BE2C (cell line): ENCODE results near the gene BICDL2.

ENCODE experiments used
- DNase-seq: peaks from one replicate; pipeline ENCODE4 v3.0.0-alpha.2; 2020
- H3K27me3 ChIP-seq: fragments of 250-450 bp; sonication (Bioruptor Pico); 2 replicates; pipeline ENCODE4 v1.5.1; 2020; ENCODE audit warnings: mild to moderate bottlenecking
- H3K36me3 ChIP-seq: fragments of 250-450 bp; sonication (Bioruptor Pico); 2 replicates; pipeline ENCODE4 v1.5.1; 2020; ENCODE audit warnings: mild to moderate bottlenecking
- H3K4me1 ChIP-seq: fragments of 250-450 bp; sonication (Bioruptor Pico); 2 replicates; pipeline ENCODE4 v1.5.1; 2020
- H3K4me3 ChIP-seq: 2 replicates; pipeline ENCODE4 v1.5.1; 2011; ENCODE audit warnings: low read depth, low read length
- H3K9me3 ChIP-seq: fragments of 250-450 bp; sonication (Bioruptor Pico); 2 replicates; pipeline ENCODE4 v1.5.1; 2020
- TF ChIP-seq, protein P1 (sequence below): IDR thresholded peaks from 2 replicates; pipeline ENCODE4 v1.5.1; 2012; ENCODE audit warnings: mild to moderate bottlenecking, low read depth, low read length

BICDL2 gene

GRCh38 chr16:3065069-3065741 lies 28.5 kb upstream of the BICDL2 start, which contains the start of gene IL32:
IL32 (plus strand) TSS chr16:3065640; CDS start chr16:3065812, 172 bp downstream.
- H3K27me3 ChIP-seq: no peaks in the 10 kb centered on the region
- no peak for DNase-seq
- no peaks in the 10 kb centered on the region; the same call in 1 of the 2 replicates for H3K9me3 ChIP-seq

GRCh38 chr16:3063625-3064386 lies 27.1 kb upstream of the BICDL2 start:
- TF ChIP-seq, protein P1, sequence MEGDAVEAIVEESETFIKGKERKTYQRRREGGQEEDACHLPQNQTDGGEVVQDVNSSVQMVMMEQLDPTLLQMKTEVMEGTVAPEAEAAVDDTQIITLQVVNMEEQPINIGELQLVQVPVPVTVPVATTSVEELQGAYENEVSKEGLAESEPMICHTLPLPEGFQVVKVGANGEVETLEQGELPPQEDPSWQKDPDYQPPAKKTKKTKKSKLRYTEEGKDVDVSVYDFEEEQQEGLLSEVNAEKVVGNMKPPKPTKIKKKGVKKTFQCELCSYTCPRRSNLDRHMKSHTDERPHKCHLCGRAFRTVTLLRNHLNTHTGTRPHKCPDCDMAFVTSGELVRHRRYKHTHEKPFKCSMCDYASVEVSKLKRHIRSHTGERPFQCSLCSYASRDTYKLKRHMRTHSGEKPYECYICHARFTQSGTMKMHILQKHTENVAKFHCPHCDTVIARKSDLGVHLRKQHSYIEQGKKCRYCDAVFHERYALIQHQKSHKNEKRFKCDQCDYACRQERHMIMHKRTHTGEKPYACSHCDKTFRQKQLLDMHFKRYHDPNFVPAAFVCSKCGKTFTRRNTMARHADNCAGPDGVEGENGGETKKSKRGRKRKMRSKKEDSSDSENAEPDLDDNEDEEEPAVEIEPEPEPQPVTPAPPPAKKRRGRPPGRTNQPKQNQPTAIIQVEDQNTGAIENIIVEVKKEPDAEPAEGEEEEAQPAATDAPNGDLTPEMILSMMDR: no peak
- Histone ChIP-seq H3K4me1 (no peaks in the 10 kb centered on the region), H3K9me3 (no peaks in the 10 kb centered on the region; the same call in 1 of the 2 replicates), H3K4me3 (no peak overlapping the region), H3K36me3 (no peaks in the 10 kb centered on the region), H3K27me3 (no peaks in the 10 kb centered on the region)
- no peak for DNase-seq

More at GRCh38 chr16:3065069-3065741, 28.5 kb upstream of the BICDL2 start, which contains the start of gene IL32:
- TF ChIP-seq, protein P1: no peak
- no peaks in the 10 kb centered on the region for H3K36me3 ChIP-seq
- H3K4me3 ChIP-seq: no peak within 1 kb of the TSS
- H3K4me1 ChIP-seq: no peaks in the 10 kb centered on the region

GRCh38 chr16:3062553-3062952 lies 25.8 kb upstream of the BICDL2 start:
- H3K27me3 ChIP-seq: peaks cover 4% of the 10 kb centered on the region; the same call in 1 of the 2 replicates
- DNase-seq: no peak
- no peak overlapping the region for H3K4me3 ChIP-seq
- TF ChIP-seq, protein P1: no peak
- H3K9me3 ChIP-seq: no peaks in the 10 kb centered on the region
- H3K36me3 ChIP-seq: no peaks in the 10 kb centered on the region
- H3K4me1 ChIP-seq: no peaks in the 10 kb centered on the region

- no peaks in the 10 kb centered on the region for H3K36me3 ChIP-seq
- TF ChIP-seq, protein P1: no peak
Observed at GRCh38 chr16:3060339-3061127, 23.8 kb upstream of the BICDL2 start.

GRCh38 chr16:3059723-3060242 lies 23.0 kb upstream of the BICDL2 start:
- no peak for DNase-seq
- no peaks in the 10 kb centered on the region for H3K36me3 ChIP-seq
- peak overlapping the region; percentile 76 for H3K4me3 ChIP-seq
- TF ChIP-seq, protein P1: no peak
- H3K4me1 ChIP-seq: no peaks in the 10 kb centered on the region
- peaks cover 4% of the 10 kb centered on the region; the same call in 1 of the 2 replicates for H3K27me3 ChIP-seq
- H3K9me3 ChIP-seq: no peaks in the 10 kb centered on the region

More at GRCh38 chr16:3060339-3061127, 23.8 kb upstream of the BICDL2 start:
- DNase-seq: no peak
- H3K9me3 ChIP-seq: no peaks in the 10 kb centered on the region
- no peaks in the 10 kb centered on the region for H3K4me1 ChIP-seq
- H3K4me3 ChIP-seq: no peak overlapping the region
- peaks cover 4% of the 10 kb centered on the region; the same call in 1 of the 2 replicates for H3K27me3 ChIP-seq
